Cardiac muscle cell (in vitro differentiated cells and primary cell): ENCODE results near the gene BAZ2B. TPM values are rescaled to one million over a fixed set of nuclear protein-coding genes. Genes with fewer than 3 reads are reported as not detected.
"Not testable (repeated sequence)": the region's sequence is repeated elsewhere in the genome, so short reads cannot be mapped to it uniquely, and the experiment has no call there.

Source experiments
- DNase-seq, 2 donors: peaks; one replicate each; pipeline versions ENCODE4 v3.0.0 to v3.0.0-alpha.2; 2010 to 2017; ENCODE audit warnings: low read depth in 1 of 2, low spot score in 1 of 2
- H3K27ac ChIP-seq: fragments of 200-600 bp; sonication (generic); 2 replicates; pipeline ENCODE4 v1.5.1; 2016
- H3K27me3 ChIP-seq: fragments of 200-600 bp; sonication (generic); 2 replicates; pipeline ENCODE4 v1.6.0; 2016; ENCODE audit warnings: control low read depth
- H3K36me3 ChIP-seq: fragments of 200-600 bp; sonication (generic); 2 replicates; pipeline ENCODE4 v1.5.1; 2016; ENCODE audit warnings: control low read depth
- H3K4me1 ChIP-seq: fragments of 200-600 bp; sonication (generic); 2 replicates; pipeline ENCODE4 v1.8.1; 2017; ENCODE audit warnings: low read depth, mild to moderate bottlenecking, mixed run types
- H3K4me3 ChIP-seq: fragments of 200-600 bp; sonication (generic); 2 replicates; pipeline ENCODE4 v1.5.1; 2016; ENCODE audit warnings: mild to moderate bottlenecking
- H3K9me3 ChIP-seq: fragments of 200-600 bp; sonication (generic); 2 replicates; pipeline ENCODE4 v1.5.1; 2017; ENCODE audit warnings: low read depth, mild to moderate bottlenecking, control low read depth
- CTCF ChIP-seq: IDR thresholded peaks from 2 replicates; pipeline ENCODE4 v1.5.1; 2012; ENCODE audit warnings: low read depth, mild to moderate bottlenecking, low read length
- polyA plus RNA-seq: library from polyadenylated mRNA; unstranded; fragments of >200 nt; fragmentation: Nextera tagmentation; extraction: Ambion mirVana; gene quantifications from 2 replicates; pipeline ENCODE4 v1.2.1, GENCODE V29; 2016
- total RNA-seq: library from RNA; depleted of rRNA; stranded (reverse); fragments of >200 nt; gene quantifications from 2 replicates; pipeline ENCODE4 v1.2.3, GENCODE V29; 2016

BAZ2B gene
- total and polyA plus RNA-seq, 2 experiments from 2014 or later = 62.1 to 103 TPM

- H3K9me3 ChIP-seq = no peaks in the 10 kb centered on the region
- no peak overlapping the region for H3K4me3 ChIP-seq
- no peak for DNase-seq
- no peaks in the 10 kb centered on the region for H3K4me1 ChIP-seq
- peaks cover 12% of the 10 kb centered on the region for H3K36me3 ChIP-seq
- H3K27ac ChIP-seq = no peak overlapping the region
- no peaks in the 10 kb centered on the region for H3K27me3 ChIP-seq
- no peak for TF ChIP-seq CTCF
Measured at GRCh38 chr2:159402790-159403189, 213.6 kb downstream of the BAZ2B start.

GRCh38 chr2:159402160-159402559 lies 214.2 kb downstream of the BAZ2B start:
- not testable (repeated sequence) for H3K27me3 ChIP-seq, H3K4me1 ChIP-seq, H3K27ac ChIP-seq, H3K9me3 ChIP-seq, DNase-seq, H3K4me3 ChIP-seq
- peaks cover 12% of the 10 kb centered on the region for H3K36me3 ChIP-seq

- TF ChIP-seq CTCF = no peak
- no peaks in the 10 kb centered on the region for H3K27me3 ChIP-seq
- no peak overlapping the region for H3K27ac ChIP-seq
- DNase-seq = peak in 1 of 2 donors; percentile 6
- H3K4me1 ChIP-seq = no peaks in the 10 kb centered on the region
- H3K4me3 ChIP-seq = no peak overlapping the region
- peaks cover 18% of the 10 kb centered on the region for H3K36me3 ChIP-seq
- no peaks in the 10 kb centered on the region for H3K9me3 ChIP-seq
Measured at GRCh38 chr2:159399716-159400415, 216.5 kb downstream of the BAZ2B start.

- no peak for TF ChIP-seq CTCF
- no peaks in the 10 kb centered on the region for H3K9me3 ChIP-seq
Measured at GRCh38 chr2:159396799-159397198, 219.5 kb downstream of the BAZ2B start.

GRCh38 chr2:159382447-159383028 lies 233.8 kb downstream of the BAZ2B start:
- H3K36me3 ChIP-seq = peaks cover 43% of the 10 kb centered on the region

More at GRCh38 chr2:159396799-159397198, 219.5 kb downstream of the BAZ2B start:
- Histone ChIP-seq H3K4me3 (no peak overlapping the region), H3K27ac (no peak overlapping the region), H3K36me3 (peaks cover 13% of the 10 kb centered on the region), H3K4me1 (peaks cover 8% of the 10 kb centered on the region), H3K27me3 (no peaks in the 10 kb centered on the region)
- no peak for DNase-seq

More at GRCh38 chr2:159382447-159383028, 233.8 kb downstream of the BAZ2B start:
- no peak for TF ChIP-seq CTCF
- Histone ChIP-seq H3K27ac (no peak overlapping the region), H3K9me3 (no peaks in the 10 kb centered on the region), H3K27me3 (no peaks in the 10 kb centered on the region), H3K4me1 (peaks cover 8% of the 10 kb centered on the region), H3K4me3 (no peak overlapping the region)
- DNase-seq = no peak
